KBM-7 (cell line): Measurements from ENCODE around the gene ANKRD33B.

Source experiments
- DNase-seq: peaks from one replicate; pipeline ENCODE4 v3.0.0-alpha.2; 2015
- in situ Hi-C: fragments of 300-500 bp; cut with MboI; formaldehyde crosslinking; loops from 2 replicates; pipeline ENCODE4 v1.14.3; 2020; ENCODE audit warnings: low sequenced_read_pairs, low pct_unique_long_range_greater_than_20kb, mixed read lengths

Gene ANKRD33B

DNA sequence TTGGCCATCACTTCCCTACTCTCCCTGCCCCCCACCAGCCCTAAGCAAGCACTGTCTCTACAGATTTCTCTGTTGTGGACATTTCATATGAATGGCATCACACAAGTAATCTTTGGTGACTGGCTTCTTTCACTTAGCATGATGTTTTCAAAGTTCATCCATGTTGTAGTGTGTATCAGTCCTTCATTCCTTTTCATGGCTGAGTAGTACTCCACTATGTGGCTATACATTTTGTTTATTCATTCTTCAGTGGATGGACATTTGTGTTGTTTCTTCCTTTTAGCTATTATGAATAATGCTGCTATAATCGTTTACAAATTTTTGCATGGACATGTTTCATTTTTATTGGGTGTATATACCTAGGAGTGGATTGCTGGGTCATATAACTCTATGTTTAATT lies 113.1 kb downstream of the ANKRD33B start:
- in situ Hi-C loops: no loop called here
- DNase-seq: no peak

DNA sequence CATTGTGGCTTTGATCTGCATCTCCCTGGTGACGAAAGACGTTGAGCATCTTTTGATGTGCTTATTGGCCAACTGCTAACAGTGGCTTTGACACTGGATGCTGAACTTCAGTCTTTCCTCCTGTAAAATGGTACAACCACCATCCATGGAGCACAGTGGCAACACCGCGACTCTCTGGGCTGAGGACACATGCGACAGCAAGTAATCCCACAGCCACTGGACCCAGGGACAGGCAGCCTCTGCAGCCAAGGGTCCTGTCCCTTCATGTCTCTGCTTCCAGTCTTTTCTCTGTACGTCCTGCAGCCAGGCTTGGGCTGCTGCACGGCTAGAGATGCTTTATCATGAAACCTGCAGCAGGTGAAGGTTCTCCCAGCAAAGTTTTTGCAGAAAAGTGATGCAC lies 113.7 kb downstream of the ANKRD33B start:
- no peak for DNase-seq
- in situ Hi-C loops: no loop called here

DNA sequence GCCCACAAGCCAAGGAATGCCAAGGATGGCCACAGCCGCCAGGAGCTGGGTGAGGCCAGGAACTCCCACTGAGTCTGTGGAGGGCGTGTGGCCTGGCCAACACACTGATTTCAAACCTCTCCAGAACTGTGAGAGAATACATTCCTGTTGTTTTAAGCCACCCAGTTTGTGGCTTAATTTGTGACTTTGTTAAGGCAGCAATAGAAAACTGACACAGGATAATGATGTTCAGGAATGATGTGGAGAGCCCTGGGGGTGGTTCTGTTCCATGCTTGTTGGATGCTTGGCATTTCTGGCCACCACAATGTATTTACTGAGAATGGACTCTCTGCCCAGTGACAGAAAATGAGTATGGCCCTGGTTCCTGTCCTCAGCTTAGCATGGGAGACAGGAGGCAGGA lies 114.4 kb downstream of the ANKRD33B start:
- in situ Hi-C loops: no loop called here
- DNase-seq: no peak

DNA sequence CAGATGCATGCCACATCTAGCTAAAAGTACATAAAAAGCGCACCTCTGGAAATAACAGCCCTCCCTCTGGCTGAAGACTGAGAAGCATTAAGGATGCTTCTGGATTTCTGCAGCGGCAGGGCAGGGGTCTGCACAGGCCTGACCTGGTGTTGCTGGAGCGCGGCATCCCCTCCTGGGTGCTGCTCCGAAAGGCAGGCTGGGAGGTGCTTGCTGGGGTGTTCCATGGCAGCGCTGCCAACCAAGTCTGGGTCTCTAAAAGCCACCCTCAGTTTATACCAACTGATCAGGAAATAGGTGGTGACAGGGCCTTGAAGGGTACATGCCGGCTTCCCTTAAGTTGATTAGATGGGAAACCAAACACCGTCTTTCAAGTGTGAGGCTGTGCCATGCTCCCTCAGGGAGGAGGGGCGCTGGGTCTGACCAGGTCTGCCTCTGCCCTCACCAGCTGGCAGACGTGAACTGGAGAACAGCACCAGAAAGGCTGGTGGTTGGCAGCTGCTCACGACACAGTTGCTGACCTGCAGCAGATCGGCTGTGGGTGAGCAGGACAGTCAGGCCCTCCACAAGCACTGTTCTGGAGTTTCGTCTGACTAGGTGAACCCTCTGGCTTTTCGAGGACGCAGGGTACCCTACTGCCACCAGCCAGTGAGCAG lies 115.6 kb downstream of the ANKRD33B start:
- in situ Hi-C loops: no loop called here
- no peak for DNase-seq

DNA sequence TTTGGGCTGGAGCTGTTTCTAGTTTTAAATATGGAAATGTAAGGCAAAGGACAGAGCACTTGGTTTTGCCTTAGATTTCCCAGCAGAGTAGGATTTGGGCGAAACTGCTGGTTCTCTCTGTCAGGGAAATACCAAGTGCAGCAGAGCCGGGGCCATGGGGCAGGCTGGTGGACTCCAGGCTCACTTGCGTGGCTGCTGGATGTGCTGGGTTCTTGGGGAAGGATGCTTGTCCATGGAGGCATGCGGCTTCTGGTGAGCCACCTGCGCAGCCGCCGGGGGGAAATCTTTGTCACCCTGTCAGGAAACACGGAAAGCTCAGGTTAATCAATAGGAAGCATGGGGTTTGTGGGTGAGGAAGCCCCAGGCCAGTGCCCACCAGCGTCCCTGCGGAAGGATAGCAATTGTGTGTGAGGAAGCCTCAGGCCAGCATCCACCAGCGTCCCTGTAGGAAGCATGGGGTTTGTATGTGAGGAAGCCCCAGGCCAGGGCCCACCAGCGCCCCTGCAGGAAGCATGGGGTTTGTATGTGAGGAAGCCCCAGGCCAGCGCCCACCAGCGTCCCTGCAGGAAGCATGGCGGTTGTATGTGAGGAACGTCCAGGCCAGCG lies 117.1 kb downstream of the ANKRD33B start:
- DNase-seq: no peak
- in situ Hi-C loops: no loop called here

DNA sequence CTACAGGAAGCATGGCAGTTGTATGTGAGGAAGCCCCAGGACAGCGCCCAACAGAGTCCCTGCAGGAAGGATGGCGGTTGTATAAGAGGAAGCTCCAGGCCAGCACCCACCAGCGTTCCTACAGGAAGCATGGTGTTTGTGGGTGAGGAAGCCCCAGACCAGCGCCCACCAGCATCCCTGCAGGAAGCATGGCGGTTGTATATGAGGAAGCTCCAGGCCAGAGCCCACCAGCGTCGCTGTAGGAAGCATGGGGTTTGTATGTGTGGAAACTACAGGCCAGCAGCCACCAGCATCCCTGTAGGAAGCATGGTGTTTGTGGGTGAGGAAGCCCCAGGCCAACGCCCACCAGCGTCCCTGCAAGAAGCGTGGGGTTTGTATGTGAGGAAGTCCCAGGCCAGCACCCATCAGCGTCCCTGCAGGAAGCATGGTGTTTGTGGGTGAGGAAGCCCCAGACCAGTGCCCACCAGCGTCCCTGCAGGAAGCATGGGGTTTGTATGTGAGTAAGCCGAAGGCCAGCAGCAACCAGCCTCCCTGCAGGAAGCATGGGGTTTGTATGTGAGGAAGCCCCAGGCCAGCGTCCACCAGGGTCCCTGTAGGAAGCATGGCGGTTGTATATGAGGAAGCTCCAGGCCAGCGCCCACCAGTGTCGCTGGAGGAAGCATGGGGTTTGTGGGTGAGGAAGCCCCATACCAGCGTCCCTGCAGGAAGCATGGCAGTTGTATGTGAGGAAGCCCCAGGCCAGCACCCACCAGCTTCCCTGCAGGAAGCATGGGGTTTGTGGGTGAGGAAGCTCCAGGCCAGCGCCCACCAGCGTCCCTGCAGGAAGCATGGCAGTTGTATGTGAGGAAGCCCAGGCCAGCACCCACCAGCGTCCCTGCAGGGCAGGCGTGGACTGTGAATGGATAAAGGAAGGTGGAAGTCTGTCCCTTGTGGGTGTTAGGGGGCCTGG lies 118.1 kb downstream of the ANKRD33B start:
- DNase-seq: no peak
- in situ Hi-C loops: no loop called here

DNA sequence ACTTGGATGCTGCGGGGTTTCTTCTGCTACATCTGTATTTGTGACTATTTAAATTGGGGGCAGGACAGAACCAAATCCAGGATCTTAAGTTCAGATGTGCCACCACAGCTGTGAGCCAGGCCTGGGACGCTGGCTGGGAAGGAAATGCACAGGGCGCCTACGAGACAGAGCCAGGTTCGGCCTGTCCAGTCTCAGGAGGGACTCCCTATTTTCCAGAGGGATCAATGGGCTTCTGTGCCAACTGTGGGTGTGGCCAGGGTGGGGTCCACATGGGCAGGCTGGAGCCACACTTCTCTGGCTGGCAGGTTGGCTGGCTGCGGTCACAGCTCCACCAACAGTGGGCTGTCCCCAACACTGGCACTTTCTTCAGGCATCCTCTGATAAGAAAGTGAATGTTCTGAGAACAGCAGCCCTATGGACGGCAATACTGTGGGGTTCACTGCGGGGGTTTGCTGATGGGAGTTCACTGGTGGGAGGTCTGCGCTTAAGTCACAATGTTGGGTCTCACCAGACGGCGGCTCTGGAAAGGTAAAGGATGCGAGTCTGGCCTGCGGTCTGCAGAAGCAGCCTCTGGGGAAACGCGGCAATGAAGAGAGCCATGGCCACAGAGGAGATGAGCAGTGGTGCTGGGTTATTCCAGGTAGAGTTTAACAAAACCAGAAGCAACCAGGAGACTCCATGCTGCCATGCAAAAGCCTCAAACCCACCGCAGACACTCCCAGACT lies 119.1 kb downstream of the ANKRD33B start:
- DNase-seq: no peak
- in situ Hi-C loops: no loop called here

DNA sequence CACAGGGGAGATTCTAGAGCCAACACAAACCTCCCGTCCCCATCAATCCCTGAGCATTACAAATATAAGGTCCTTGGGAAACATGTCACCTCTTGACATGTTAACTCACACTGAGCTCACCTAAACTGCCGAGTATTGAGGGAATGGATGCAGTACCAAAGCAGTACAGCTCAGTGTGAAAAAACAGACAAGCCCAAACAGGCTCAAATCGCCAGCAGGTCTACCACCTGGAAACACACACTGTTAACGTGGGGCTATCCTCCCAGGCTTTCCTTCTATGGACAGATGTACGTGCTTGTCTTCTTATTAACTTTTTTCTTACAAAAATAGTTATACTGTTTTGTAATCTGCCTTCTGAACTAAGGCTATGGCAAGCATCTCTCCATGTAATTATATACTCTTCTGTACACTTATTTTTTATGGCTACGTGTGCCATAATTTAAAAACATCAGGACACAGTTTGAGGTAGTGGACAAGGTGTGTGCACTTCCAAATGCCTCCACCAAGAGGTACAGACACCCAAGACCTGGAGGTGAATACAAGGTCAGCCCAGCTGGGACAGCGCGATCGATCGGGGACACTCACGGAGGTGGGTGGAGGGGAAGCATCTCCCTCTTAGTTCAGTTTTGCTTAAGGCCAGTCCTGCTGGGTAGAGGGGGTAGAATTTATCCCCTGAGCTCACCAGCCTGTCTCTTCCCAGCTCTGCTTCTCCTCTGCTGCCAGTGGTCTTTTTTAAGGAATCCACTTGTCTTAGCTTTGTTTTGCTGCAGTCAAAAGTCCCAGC lies 120.6 kb downstream of the ANKRD33B start:
- in situ Hi-C loops: no loop called here

DNA sequence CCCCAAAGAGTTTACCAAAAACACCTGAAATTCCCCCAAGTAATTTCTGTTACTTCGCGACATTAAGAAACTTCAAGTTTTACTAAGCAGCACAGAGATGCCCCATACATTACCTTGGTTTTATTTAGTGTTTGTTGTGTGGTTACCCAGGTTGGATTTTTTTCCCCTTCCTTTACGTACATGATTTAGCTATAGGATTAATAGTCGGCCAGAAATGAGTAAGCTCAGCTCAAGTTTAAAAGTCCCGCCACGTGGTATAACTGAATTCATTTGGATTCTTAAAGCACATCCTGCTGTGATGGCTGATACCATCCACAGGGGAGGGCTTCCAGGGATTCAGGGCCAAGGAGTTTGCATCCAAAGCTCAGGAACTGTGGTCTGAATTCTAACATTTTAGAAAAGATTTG lies 121.2 kb downstream of the ANKRD33B start:
- no peak for DNase-seq
- in situ Hi-C loops: no loop called here

More for the DNA sequence above, 120.6 kb downstream of the ANKRD33B start:
- DNase-seq: no peak

DNA sequence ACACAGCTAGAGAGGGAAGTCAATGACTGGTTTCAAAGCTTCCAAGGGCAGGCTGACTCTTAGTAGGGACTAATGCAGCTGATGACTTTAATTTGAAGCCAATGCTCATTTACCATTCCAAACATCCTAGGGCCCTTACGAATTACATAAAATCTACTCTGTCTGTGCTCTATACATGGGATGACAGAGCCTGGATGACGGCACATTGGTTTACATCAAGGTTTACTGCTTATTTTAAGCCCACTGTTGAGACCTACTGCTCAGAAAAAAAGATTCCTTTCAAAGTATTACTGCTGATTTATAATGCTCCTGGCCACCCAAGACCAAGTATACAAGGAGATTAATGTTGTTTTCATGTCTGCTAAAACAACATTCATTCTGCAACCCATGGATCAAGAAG lies 123.0 kb downstream of the ANKRD33B start:
- in situ Hi-C loops: no loop called here
- no peak for DNase-seq

DNA sequence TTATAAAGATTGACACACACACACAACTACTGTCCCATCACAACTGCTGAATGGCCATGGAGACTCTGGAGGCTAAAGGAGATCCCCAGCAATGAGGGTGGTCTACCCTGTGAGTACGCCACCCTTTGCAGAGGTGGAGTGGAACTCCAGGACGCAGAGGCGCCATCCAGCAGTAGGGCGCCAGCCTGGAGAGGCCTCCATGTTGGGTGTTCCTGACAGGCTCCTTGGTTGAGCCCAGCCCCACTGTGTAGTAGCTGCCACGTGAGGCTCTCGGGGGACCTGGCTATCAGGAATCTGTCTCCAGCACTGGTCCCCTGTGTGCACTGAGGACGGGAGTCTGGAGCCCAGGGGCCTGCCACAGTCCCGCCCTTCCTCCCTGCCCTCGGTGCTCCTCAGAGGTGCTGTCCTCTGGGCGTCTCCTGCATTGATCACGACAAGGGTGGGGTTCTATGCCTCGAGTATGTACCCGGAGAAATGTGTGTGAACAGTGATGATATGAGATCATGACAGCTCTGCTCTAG lies 124.8 kb downstream of the ANKRD33B start:
- DNase-seq: no peak
- in situ Hi-C loops: no loop called here

DNA sequence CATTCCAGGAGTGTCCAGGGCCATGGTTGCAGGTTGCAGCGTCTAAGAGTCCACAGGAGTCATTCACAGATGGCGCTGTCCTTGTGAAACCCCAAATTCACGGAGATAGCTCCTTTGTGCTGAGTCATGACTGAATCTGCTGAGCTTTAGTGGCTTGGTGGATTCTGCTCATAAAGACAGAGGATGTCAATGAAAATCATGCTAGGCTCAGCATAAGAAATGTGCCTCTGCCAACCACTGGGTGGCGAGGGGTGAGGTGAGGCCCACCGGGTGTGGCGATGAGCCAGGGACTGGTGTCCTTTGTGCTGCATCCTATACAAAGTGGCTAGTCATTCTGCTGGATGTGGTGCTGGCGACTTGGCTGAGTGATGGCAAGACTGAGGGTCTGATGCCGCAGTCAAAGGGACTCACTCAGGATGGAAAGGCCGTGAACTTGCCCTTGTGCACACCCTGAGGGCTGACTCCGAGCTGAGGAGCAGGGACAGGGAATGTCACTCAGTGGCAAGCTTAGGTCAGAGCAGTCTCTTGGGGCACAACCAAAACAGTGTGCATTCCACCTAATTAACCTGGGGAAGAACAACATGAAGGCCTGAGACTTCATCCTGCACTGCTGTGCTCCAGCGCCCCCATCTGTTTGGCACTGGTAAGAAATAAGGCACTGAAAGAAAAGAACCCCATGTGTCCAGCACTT lies 125.7 kb downstream of the ANKRD33B start:
- in situ Hi-C loops: no loop called here
- peak; percentile 64 for DNase-seq

DNA sequence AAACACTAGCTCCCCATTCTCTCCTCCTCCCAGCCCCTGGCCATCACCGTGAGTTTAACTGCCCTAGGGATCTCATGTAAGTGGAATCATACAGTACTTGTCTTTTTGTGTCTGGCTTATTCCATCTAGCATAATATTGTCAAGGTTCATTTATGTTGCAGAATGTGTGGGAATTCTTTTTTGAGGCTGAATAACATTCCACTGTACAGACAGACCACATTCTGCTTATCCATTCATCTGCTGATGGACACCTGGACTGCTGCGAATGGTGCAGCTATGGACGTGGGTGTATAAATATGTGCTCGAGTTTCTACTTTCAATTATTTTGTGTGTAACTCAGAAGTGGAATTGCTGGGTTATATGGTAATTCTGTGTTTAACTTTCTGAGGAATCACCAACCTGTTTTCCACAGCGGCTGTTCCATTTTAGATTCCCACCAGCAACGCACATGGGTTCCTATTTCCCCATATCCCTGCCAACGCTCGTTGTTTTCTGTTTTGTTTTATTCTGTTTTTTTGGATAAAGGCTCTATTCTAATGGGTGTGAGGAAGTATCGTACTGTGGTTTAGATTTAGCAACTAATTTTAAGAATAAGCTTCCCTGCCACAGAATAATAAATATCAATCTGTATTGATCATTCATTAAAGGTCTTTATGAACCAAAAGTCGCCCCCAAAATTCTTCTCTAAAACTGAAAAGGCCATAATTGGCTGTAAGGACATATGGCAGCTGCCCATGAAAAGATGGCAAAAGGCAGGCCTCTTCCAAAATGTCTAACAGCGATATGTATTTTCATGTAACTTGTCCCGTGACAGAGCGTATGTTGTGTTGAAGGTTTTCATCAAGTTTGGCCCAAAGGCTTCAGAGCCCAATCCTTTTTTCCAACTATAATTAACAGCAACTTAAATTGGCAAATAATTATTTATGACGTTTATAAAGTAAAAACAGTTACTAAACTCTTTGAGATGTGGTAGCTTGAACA lies 126.9 kb downstream of the ANKRD33B start:
- no peak for DNase-seq
- in situ Hi-C loops: no loop called here

DNA sequence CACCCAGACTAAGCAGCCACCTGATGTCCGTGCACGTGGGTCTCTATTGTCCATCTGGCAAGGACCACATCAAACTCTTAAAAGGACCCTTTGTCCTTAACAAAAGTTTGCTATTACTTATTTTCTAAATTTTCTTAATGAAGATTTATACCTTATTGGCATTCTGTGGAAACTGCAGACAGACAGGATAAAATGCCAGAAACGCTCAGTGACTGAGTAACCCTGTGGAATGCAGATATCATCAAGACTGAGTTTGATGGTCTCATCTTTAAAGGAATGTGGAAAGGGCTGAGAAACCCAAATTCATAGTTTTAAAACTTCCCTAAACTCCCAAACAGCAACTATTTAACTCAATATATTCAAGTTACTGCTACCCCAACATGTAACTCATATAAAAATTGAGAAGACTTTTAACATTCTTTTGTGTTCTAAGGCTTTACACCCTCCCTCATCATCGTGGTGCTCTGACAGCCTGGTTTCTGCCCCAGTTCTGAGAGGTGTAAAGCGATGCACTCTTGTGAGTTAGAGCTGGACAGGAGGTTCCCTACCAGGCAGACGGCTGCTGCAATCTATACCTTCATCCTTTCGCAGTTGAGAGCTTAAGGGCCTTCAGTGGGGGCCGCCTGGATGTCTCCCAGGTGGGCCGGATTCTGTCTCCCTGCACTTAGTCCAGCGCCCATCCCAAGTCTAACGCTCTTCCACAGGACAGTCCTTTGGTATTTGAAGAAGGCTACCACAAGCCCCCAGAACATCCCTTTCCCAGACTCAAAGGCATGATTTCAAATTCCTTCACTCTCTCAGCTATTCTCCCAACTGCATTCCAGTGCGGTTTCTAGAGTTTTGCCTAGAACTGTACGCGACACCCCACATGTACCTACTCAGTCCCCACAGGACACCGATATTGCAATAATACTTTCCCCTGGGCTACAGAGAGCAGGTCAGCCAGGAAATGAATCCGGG lies 128.2 kb downstream of the ANKRD33B start:
- DNase-seq: no peak
- in situ Hi-C loops: no loop called here

DNA sequence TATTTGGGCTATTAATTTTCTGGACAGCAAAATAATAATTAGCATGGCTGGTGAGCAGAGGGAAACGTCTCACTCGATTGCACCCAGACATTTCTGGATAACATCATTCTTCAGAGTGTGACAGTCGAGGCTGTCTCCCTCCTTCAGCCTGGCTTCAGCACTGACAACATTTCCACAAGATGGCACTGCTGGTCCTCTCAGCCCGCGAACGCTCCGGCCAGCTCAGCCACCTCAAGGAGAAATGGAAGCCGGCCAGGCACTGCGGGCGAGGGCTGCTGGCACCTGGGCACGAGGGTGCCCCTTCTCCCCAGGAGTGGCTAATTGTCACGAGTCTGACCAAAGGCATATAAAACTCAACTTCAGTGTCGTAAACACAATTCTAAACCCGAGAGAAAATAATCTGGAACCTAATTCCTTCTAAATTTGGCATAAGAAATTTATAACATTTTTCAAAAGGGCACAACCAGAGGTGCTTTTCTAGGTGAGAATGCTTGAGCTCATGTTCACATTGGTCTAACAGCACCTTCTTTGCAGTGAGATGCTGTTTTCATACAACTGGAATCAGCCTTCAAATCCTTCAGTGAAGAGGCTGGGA lies 131.3 kb downstream of the ANKRD33B start:
- DNase-seq: peak; percentile 64
- in situ Hi-C loops: no loop called here
